Natural killer cell (primary cell): Measurements from ENCODE around the gene ST6GALNAC4. TPM values are rescaled to one million over a fixed set of nuclear protein-coding genes. Genes with fewer than 3 reads are reported as not detected.

Experiments used
- ATAC-seq, 3 donors: fragments of 150-1000 bp in 2 of 3; fragments of 200-7000 bp in 1 of 3; cut with Tn5 transposase; 1 replicate in 1 of 3; 2 replicates in 2 of 3; pipeline ENCODE4 v1.10.0; 2021; ENCODE audit warnings: mild to moderate bottlenecking in 2 of 3, moderate library complexity in 2 of 3
- DNase-seq, 2 donors: peaks; one replicate each; pipeline versions ENCODE4 v3.0.0 to v3.0.0-alpha.2; 2013 to 2021; ENCODE audit warnings: mixed read lengths in 1 of 2
- H3K27ac ChIP-seq: one replicate; pipeline ENCODE4 v1.5.1; 2013; ENCODE audit warnings: mild to moderate bottlenecking, low read length
- H3K27me3 ChIP-seq: one replicate; pipeline ENCODE4 v1.6.1; 2013; ENCODE audit warnings: low read length; ENCODE audit not compliant: control insufficient read depth, insufficient read depth
- H3K36me3 ChIP-seq: one replicate; pipeline ENCODE4 v1.6.1; 2013; ENCODE audit warnings: low read length; ENCODE audit not compliant: control insufficient read depth, insufficient read depth
- H3K4me1 ChIP-seq: one replicate; pipeline ENCODE4 v1.6.1; 2013; ENCODE audit warnings: low read length; ENCODE audit not compliant: control insufficient read depth, insufficient read depth
- H3K4me3 ChIP-seq: one replicate; pipeline ENCODE4 v1.5.1; 2013; ENCODE audit warnings: low read length
- H3K9me3 ChIP-seq: one replicate; pipeline ENCODE4 v1.6.1; 2013; ENCODE audit warnings: low read length; ENCODE audit not compliant: control insufficient read depth, insufficient read depth
- H3K27ac Mint-ChIP-seq, 2 donors: one replicate each; pipeline ENCODE4 v1.8.0; 2022; ENCODE audit warnings: mild to moderate bottlenecking in 2 of 2, mixed read lengths in 2 of 2, moderate library complexity in 1 of 2
- H3K27me3 Mint-ChIP-seq, 2 donors: one replicate each; pipeline ENCODE4 v1.8.0; 2022; ENCODE audit warnings: low read depth in 2 of 2, mixed read lengths in 2 of 2
- H3K36me3 Mint-ChIP-seq: one replicate; pipeline ENCODE4 v1.8.0; 2022; ENCODE audit warnings: mixed read lengths
- H3K4me1 Mint-ChIP-seq, 2 donors: one replicate each; pipeline ENCODE4 v1.8.0; 2022; ENCODE audit warnings: mixed read lengths in 2 of 2
- H3K4me3 Mint-ChIP-seq: one replicate; pipeline ENCODE4 v1.8.0; 2022; ENCODE audit warnings: mild to moderate bottlenecking, moderate library complexity, mixed read lengths
- H3K9me3 Mint-ChIP-seq, 2 donors: one replicate each; pipeline ENCODE4 v1.8.0; 2022; ENCODE audit warnings: mixed read lengths in 2 of 2
- WGBS: methylation state at CpG from one replicate; pipeline ENCODE4 v1.1.7; 2013; ENCODE audit warnings: missing lambda C conversion rate; ENCODE audit not compliant: insufficient coverage; 5-methylcytosine and 5-hydroxymethylcytosine counted together
- intact Hi-C: fragments of 100-400 bp; cut with micrococcal nuclease; formaldehyde crosslinking; loops from one replicate; pipeline ENCODE4 v1.14.2; 2022
- total RNA-seq, 4 donors: library from RNA; stranded (reverse); fragments of 120-200 nt in 1 of 4; gene quantifications; one replicate each; pipeline versions ENCODE4 v1.2.3 to v1.2.4, GENCODE V29; 2013 to 2022
- TF ChIP-seq, protein P1 (sequence below): fragments of 200-600 bp; IDR thresholded peaks from one replicate; pipeline ENCODE4 v1.8.0; 2022; ENCODE audit warnings: antibody characterized with exemption

ST6GALNAC4 gene
- total RNA-seq, 3 donors from 2014 or later (not counting 1 experiment from before 2014, with no cell fraction given), result 18.8 to 33.0 (median 20.4) TPM

DNA sequence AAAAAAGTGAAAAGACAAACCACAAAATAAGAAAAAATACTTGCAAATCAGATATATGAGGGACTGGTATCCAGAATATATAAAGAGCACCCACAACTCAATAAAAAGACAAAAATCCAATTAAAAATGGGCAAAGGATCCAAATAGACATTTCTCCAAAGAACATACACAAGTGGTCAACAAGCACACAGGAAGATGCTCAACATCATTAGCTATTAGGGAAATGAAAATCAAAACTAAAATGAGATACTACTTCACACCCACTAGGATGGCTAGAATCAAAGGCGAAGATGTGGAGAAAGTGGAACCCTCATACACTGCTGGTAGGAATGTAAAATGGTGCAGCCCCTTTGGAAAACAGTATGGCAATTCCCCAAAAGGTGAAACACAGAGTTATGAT lies 41.9 kb upstream of the ST6GALNAC4 start:
- Mint-ChIP-seq H3K4me1 (peaks cover 11 to 17% of the 10 kb centered on the region in 2 donors), H3K27ac (no peak overlapping the region)

DNA sequence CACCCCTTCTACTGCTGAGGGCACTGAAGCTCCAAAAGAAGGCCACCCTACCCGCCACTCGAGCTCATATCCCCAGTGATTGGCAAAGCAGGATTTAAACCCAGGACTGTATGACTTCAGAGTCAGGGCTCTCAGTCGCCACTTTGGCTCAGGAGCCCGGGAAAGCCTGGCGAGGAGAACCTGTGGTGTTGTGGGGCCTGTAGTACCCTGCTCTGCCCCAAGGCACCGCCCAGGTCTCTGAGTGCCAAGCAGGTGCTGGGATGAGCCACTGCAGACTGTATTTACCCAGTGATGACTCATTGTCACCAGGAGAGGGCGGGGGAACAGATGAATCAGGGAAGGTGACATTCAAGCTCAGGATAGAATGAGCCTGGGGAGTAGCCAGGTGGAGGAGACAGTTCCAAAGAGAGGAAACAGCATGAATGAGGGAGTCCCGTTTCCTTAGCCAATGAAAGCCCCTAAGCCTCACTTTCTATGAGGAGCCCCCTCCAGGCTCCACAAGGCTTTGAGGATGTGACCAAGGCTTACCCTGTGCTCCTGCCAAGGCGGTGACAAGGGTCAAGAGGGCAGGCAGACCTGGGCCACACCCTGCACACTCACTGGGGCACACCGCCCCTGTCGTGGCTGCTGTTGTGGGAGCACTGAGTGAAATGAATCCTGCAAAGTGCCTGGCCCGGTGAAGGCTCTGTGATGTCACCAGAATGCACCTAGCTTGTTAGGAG lies 38.6 kb upstream of the ST6GALNAC4 start:
- Mint-ChIP-seq H3K27me3 (no peaks in the 10 kb centered on the region), H3K4me3 (no peak overlapping the region), H3K4me1 (peaks cover 5 to 12% of the 10 kb centered on the region in 2 donors), H3K36me3 (no peaks in the 10 kb centered on the region), H3K9me3 (no peaks in the 10 kb centered on the region), H3K27ac (peak overlapping the region in 1 of 2 donors; percentile 58)
- TF ChIP-seq, protein P1, sequence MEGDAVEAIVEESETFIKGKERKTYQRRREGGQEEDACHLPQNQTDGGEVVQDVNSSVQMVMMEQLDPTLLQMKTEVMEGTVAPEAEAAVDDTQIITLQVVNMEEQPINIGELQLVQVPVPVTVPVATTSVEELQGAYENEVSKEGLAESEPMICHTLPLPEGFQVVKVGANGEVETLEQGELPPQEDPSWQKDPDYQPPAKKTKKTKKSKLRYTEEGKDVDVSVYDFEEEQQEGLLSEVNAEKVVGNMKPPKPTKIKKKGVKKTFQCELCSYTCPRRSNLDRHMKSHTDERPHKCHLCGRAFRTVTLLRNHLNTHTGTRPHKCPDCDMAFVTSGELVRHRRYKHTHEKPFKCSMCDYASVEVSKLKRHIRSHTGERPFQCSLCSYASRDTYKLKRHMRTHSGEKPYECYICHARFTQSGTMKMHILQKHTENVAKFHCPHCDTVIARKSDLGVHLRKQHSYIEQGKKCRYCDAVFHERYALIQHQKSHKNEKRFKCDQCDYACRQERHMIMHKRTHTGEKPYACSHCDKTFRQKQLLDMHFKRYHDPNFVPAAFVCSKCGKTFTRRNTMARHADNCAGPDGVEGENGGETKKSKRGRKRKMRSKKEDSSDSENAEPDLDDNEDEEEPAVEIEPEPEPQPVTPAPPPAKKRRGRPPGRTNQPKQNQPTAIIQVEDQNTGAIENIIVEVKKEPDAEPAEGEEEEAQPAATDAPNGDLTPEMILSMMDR, result no peak
- 61% methylated on average over 12 of the region's 12 CpGs for WGBS
- Histone ChIP-seq H3K4me1 (peaks cover 29% of the 10 kb centered on the region), H3K9me3 (no peaks in the 10 kb centered on the region), H3K4me3 (no peak overlapping the region), H3K36me3 (no peaks in the 10 kb centered on the region), H3K27me3 (no peaks in the 10 kb centered on the region), H3K27ac (no peak overlapping the region)
- intact Hi-C loops, result no loop called here
- ATAC-seq (peak; percentile 59 to 82 (median 75)), DNase-seq (peak in 1 of 2 donors; percentile 89)

More for the DNA sequence above, 41.9 kb upstream of the ST6GALNAC4 start:
- Histone ChIP-seq H3K27ac (no peak overlapping the region), H3K4me3 (no peak overlapping the region), H3K36me3 (no peaks in the 10 kb centered on the region), H3K4me1 (peaks cover 42% of the 10 kb centered on the region), H3K9me3 (no peaks in the 10 kb centered on the region), H3K27me3 (no peaks in the 10 kb centered on the region)
- Mint-ChIP-seq H3K9me3 (no peaks in the 10 kb centered on the region), H3K27me3 (no peaks in the 10 kb centered on the region), H3K36me3 (no peaks in the 10 kb centered on the region), H3K4me3 (no peak overlapping the region)
- DNase-seq (no peak), ATAC-seq (no peak)
- intact Hi-C loops, result no loop called here
- TF ChIP-seq, protein P1, result no peak
- WGBS, result no CpG with 5 or more reads among the region's 1 CpG

DNA sequence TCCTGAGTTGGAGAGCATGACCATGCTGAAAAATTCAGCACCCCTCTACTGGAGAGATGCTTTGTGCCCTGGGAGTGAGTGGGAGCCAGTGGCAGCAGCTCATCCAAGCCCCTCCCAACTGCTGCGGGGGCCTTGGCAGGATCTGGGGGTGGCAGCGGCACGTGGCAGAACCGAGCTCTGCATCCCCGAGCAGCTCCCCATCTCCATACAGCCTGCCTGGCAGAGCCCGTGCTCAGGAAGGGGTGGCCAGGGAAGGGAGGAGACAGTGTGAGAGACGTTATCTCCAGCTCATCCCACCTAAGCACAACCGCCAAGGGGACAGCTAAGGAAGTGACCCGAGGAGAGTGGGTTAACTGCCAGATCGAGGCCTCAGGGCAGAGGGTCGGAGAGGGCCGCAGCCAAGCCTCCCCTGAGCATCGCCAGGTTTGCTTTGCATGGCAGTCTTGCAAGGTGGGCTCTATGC lies 38.0 kb upstream of the ST6GALNAC4 start:
- H3K9me3 ChIP-seq, result no peaks in the 10 kb centered on the region
- H3K27me3 ChIP-seq, result no peaks in the 10 kb centered on the region
- Mint-ChIP-seq H3K4me1 (peaks cover 5 to 7% of the 10 kb centered on the region in 2 donors), H3K27ac (no peak overlapping the region), H3K36me3 (no peaks in the 10 kb centered on the region), H3K27me3 (no peaks in the 10 kb centered on the region), H3K9me3 (no peaks in the 10 kb centered on the region), H3K4me3 (no peak overlapping the region)
- no peaks in the 10 kb centered on the region for H3K36me3 ChIP-seq
- TF ChIP-seq, protein P1, result no peak
- no peak overlapping the region for H3K27ac ChIP-seq
- H3K4me1 ChIP-seq, result peaks cover 23% of the 10 kb centered on the region
- intact Hi-C loops, result no loop called here
- H3K4me3 ChIP-seq, result no peak overlapping the region
- DNase-seq (no peak), ATAC-seq (no peak)
- 89% methylated on average over 13 of the region's 13 CpGs for WGBS
